ENCODE measurements around the gene CYP3A5.

Gene CYP3A5

GRCh38 chr7:99616359-99617191 lies 63.2 kb downstream of the CYP3A5 start, which contains the start of gene ZSCAN25:
Gene ZSCAN25, plus strand, starts transcription at chr7:99616946. Its CDS starts 2,661 bp downstream, at chr7:99619607.
- peak; percentile 63 to 73 for DNase-seq (ENCODE audit: low read depth in 2 of 2, low spot score in 1 of 2)

- DNase-seq (ENCODE audit: low read depth in 2 of 2, low spot score in 1 of 2): no peak
Observed at GRCh38 chr7:99615989-99616358, 63.8 kb downstream of the CYP3A5 start.

GRCh38 chr7:99614495-99614894 lies 65.3 kb downstream of the CYP3A5 start:
- DNase-seq (ENCODE audit: low read depth in 2 of 2, low spot score in 1 of 2): no peak

- no peak for DNase-seq (ENCODE audit: low read depth in 2 of 2, low spot score in 1 of 2)
Observed at GRCh38 chr7:99607548-99607947, 72.2 kb downstream of the CYP3A5 start.

- DNase-seq (ENCODE audit: low read depth in 2 of 2, low spot score in 1 of 2): no peak
Observed at GRCh38 chr7:99606531-99606930, 73.3 kb downstream of the CYP3A5 start.

- no peak for DNase-seq (ENCODE audit: low read depth in 2 of 2, low spot score in 1 of 2)
Observed at GRCh38 chr7:99605527-99605926, 74.3 kb downstream of the CYP3A5 start.

GRCh38 chr7:99601656-99602310 lies 78.0 kb downstream of the CYP3A5 start:
- DNase-seq (ENCODE audit: low read depth in 2 of 2, low spot score in 1 of 2): no peak

- DNase-seq (ENCODE audit: low read depth in 2 of 2, low spot score in 1 of 2): no peak
Observed at GRCh38 chr7:99599836-99600235, 80.0 kb downstream of the CYP3A5 start.
